NCI-H128 (cell line): ENCODE measurements around the gene SF1.
A peak's percentile ranks its signal among the peaks of the same experiment; 100 is the strongest.

Source experiments
- DNase-seq: peaks from one replicate; lab custom pipeline; 2025; ENCODE audit not compliant: unreplicated experiment; lab: John Stamatoyannopoulos, UW

SF1 gene

DNA sequence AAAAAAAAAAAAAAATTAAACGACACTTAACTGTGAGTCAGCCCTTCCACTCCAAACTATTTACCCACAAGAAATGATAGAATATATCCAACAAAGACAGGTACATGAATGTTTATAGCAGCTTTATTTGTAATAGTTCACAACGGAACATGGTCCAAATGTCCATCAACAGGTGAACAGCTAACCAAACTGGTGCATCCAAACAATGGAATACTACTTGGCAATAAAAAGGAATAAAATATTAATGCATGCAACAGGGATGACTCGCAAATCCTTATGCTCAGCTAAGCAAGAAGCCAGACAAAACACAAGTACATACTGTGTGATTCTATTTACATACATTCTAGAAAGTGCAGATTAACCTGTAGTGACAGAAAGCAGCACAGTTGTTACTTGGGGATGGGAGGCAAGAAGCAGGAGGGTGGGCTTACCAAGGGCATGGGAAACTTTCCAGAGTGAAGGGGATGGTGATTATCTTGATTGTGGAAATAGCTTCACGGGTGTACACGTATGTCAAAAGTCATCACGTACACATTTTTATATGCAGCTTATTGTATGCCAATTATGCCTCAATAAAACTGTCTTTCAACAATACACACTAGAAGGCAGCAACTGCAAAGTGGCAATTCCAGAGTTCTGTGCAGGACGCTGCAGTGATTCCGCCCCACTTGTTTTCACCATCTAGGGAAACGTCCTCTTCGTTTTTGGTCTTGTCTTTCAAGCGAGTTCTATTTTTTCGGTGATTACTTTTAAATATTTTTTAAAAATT lies 6.7 kb upstream of the SF1 start:
- no peak for DNase-seq

DNA sequence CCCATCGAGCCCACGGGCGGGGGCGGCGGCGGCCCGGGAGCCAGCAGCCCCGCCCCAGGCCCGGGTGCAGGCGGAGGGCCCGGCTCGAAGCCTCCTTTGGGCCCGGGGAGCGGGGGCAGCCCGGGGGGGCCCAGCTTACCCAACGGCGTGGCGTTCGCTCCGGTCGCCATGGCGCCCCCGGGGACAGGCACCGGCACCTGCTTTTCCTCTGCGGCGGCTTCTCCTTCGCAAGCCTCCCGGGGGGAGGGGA lies 194 bp downstream of the SF1 start:
- DNase-seq, result no peak

DNA sequence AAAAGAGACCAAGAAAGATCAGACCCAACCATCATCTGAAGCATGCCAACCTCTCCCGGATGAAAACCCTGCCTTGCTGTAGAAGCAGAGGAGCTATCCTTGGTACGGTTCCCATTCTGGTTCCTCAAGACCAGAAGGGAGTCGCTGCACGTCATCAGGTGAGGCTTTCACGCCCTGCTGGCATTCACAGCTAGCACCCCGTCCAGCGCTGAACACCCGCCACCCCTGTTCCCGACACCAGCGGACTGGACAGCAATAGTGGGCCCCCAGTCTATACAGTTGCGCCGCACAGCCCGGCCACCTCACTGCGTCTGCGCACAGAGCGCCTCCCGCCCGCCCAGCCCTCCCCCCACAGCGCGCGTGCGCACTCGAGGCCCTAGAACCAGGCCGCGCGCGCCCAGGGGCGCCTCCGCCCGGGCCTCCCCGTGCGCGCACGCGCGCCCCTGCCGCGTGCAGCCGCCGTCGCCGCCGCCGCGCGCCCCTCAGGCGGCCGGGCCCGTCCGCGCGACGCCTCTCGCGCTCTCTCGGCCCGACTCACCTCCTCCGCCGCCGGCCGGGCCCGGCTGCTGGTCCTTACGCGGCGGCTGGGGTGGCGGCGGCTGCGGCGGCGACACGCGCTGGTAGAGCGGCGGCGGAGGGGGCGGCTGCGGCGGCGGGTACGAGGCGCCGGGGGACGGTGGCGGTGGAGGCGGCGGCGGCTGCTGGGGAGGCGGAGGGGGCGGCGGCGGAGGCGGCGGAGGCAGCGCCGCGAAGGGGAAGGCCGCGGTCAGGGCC lies 706 bp downstream of the SF1 start:
- peak; percentile 60 for DNase-seq

DNA sequence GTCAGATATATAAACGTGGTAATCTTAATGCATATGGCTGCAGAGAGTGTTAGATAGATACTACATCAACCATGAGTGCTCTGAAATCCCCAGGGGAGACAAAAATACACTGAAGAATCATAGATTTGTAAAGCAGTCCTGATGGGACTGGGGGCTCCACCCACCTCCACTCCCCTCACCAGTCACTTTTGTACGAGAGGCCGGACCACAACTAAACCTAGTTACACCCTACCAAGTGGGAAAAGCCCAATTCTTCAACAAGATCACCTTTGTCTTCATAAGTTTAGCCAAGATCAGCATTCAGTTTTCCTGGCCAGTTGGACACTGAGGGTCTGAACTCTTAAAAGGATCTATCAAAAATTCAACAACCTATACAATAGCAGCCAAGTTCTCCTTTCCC lies 1.5 kb downstream of the SF1 start:
- no peak for DNase-seq

DNA sequence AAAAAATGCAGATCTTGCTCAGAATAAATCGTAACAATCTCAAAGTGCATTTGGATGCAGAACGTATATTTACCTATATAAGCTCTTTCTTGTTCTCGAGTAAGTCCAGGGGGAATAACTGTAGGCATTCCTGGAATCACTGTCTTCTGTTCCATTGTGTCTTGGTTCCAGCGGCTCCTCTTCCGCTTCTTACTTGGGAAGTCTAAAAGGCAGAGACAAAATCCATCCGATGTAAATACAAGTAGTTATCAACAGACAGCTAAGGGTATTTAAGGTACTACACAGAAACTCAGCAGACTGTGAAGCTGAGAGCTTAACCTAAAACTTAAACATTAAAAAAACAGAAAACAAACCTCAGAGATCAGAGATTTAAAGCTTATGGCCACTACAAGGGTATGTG lies 1.9 kb downstream of the SF1 start:
- DNase-seq, result no peak

DNA sequence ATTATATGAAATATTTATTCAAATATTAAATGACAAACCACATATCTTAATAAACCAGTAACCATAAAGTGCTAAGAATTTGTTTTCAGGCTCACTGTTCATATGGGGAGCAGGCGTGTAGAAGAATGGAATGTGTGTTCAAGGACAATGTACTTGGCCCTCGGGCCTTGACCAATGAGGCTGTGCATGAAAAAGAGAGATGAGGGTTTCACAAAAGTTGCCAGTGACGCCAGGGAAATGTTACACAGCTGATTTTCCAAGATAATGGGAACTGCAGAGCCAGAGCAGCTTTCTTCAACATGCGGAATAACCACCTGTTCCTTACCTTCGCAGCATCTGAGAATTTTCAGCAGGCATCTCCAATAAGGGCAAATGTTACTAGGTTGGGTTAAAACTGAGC lies 4.2 kb downstream of the SF1 start:
- no peak for DNase-seq

DNA sequence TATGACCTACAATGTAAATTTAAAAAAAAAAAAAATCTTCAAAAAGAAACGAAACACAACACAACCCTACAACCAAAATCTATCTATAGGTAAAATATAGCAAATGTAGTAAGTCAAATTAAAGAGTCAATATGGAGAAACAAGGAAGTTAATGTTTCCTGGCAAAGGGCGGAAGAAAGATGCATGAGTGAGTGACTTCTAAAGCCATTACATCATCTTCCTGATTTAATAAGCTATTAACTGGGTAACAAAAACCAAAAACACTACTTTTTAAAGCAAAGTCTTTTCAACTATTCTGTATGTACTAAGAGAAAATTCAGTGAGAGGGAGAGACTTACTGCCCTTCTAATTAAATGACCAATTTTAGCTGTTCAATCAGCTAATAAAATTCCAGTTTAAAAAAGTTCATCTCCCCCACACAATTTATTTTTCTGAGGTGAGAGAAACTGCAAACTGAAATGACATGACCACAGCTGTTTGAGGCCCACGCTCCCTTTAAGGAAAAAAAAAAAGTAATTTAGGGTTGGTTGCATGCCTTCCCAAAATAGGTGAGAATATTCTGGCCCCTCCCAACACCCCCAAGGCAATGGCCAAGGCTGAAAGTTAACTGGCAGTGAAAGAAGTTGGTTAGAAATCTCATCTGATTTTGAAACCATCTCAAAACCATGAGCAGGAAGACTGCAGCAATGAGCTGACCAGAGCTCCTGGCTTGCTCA lies 5.9 kb downstream of the SF1 start:
- DNase-seq, result no peak

DNA sequence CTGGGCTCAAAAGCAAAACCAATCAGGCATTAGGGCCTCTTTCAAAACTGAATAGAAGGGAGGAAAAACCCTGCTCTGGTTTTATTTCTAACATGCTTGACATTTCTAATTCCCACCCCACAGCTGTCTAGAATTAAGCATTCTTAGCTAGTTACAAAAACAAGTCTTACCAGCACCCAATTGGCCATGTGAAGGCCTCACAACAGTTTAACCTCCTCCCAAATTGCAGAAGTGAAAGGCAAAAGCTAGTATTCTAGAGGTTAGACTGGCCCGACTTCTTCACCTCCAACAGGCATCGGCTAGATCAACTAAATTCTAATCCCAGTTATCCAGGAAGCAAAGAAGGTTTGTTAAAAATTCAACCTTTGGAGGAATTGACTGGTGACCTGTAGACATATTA lies 6.5 kb downstream of the SF1 start:
- no peak for DNase-seq

DNA sequence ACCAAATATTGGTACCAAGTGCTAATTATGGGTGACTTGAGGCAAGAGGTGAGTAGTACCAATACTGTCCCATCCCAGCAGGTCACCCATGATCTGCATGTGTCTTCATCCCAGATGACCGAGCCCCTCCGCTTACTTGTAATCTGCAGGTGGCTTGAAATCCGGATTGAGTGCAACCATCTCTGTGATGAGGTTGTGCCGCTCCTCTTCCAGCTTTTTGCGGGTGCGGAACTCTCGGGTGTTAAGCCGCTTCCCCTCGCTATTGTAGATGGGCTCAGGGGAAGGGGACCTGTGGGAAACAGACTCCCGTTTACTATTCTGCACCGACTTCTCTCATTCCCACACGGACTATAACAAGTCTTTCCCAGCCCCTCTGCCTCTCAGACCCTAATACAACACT lies 8.2 kb downstream of the SF1 start:
- DNase-seq, result no peak

DNA sequence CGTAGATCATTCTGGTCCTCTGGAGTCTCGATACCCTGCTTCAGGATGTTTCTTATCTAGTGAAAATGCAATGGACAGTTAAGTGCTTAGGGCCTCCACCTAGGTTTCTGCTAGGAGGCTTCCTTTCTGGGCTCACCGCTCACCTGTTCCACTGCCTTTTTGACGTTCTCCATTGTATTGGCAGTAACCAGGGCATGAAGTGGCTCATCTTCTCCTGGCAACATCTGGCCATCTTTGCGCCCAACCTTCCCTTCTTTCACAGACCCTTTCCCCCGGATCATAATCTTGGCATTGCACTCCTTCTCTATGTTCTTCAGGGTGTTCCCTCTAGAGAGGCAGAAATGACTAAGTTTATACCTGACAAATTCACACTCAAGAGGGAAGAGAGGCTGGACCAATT lies 9.1 kb downstream of the SF1 start:
- no peak for DNase-seq

DNA sequence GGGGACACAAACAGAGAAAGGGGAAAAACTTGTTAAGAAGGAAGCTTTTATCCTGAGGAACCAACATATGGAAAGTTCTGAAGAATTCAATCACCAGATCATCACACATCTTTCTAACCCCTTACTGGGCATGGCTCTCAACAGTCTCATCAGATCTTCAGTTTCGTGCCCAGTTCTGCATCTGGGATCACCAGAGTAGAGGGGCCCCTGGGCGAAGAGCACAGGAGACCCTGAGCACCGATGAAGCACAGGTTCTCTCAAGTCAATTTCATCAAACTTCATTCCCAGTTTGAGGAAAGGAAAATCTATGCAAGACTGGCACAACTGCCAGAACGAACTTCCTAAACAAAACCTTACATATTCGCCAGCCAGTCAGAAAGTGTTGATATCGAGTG lies 10.0 kb downstream of the SF1 start:
- no peak for DNase-seq

DNA sequence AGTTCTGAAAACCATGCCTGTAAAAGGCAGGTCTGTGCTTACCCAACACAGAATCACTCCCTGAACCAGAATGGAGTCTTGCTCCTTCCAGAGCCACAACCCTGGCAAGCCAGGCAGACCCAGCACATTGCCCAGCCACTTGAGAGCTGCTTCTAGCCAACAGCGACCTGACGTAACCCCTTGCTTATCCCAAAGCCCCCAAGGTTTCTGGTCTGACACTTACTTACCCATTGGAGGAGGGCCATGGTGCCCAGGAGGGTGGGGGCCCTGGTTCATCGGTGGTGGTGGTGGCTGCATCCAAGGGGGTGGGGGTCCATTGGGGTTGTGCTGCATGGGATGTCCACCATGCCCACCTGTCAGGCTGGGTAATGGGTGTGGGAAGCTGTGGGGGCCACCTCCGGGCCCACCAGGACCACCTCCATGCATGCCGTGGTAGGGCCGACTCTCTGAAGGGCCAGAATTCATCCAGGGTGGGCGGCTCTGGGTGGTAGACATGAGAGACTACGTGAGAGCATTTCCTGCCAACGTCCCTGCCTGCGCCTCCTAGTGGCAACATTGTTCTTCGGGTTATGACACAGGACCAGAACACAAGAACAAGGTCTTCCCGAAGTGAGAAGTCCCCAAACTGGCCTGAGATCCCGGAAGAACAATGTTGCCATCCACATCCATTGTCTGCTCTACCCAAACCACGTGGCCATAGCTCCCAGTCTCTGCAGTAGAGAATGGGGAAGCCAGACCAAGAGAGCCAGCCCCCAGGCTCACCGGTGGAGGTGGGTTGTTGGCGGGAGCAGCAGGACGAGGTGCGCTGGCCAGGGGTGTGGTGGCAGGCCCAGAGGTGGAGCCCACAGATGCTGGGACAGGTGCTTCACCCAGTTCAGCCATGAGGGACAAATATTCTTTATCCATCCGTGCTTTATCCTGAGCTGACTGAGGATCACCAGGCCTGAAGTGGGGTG lies 10.7 kb downstream of the SF1 start:
- no peak for DNase-seq

DNA sequence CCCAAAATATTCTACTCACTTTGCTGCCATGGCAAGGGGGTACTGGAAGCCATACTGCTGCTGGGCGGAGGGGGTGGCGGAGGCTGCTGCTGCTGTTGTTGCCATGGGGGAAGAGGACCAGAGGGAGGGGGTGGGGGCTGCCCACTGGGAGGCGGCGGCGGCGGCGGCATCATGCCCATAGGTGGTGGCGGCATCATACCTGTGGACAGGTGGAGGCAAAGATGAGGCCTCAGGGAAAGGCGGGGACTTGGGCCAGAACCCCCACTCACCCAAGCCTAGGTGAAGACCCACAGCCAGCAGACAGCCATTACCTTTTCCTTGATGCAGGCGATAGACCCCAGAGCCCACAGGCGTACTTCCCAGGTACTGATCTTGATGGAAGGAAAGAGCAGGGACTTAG lies 11.5 kb downstream of the SF1 start:
- DNase-seq, result no peak

DNA sequence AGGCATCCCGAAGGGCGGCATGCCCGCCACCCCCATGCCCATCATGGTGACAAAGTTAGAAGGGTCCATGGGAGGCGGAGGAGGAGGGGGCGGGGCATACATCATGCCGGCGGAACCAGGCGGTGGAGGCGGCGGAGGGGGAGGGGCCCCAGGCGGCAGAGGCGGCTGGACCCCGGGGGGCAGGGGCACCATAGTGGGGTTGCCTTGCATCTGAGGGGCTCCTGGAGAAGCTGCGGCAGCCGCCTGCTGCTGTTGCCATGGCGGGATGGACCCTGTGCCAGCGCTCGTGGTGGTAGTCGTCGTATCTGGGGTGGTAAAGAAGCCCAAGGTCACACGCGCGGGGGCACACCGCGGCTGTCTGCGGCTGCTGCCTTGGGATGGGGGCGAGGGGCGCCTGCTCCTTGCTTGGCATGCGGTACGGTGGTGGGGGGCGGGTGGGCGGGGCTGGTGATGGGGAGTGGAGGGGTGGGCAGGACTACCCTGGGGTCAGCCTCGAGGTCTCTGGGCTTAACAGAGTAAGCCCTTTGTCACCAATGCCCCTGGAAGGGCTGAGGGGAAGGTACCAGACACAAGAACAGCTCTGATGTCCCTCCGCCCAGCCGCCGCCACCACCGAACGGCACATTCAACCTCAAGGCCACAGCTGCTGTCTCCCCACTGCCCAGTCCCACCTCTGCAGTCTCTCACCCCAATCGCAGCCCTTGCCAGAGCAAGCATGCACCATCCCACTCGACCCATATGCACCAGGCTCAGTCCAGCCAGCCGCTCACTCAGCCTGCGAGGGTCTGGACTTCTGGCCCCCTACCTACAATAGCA lies 12.3 kb downstream of the SF1 start:
- DNase-seq, result no peak

DNA sequence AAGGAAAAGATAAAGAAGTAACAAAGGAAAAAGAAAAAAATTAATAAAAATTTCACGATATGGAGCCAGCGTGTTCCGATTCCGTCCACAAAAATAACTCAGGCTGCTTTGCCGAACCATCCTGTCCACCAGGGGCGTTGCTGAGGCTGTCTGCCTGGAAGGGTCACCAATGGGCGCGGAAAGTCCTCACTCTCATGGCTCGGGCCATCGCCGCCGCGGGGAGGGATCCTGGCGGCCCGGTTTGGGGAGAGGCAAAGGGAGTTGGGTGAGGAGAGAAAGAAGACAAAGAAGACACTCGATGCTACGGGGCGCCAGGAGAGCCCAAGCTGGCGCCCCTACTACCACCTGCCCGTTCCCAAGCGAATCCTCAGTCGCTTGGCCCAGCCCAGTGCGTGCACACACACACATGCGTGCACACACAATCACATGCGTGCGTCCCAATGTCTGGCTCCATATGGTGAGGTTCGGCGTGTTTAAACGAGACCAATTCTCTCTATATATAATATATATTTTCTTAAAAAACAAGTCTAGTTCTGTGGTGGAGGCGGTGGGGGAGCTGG lies 13.0 kb downstream of the SF1 start:
- DNase-seq, result no peak

DNA sequence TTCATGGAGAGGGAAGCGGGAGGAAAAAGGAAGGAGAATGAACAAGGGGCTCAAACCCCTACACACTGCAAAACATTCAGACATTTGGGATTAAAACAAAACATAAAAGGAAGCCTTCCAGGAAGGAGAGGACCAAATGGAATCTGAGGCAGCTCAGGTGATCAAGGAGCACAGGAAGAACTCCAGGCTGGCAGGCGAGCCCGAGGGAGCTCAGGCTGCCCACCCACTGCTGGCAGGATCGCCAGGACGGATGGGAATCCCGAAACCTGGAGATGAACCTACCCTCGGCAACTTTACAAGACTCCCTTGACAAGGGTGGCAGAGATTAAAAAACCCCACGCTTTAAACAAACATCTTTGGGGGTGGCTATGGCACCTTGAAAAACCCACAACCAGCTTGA lies 13.6 kb downstream of the SF1 start:
- DNase-seq, result no peak

DNA sequence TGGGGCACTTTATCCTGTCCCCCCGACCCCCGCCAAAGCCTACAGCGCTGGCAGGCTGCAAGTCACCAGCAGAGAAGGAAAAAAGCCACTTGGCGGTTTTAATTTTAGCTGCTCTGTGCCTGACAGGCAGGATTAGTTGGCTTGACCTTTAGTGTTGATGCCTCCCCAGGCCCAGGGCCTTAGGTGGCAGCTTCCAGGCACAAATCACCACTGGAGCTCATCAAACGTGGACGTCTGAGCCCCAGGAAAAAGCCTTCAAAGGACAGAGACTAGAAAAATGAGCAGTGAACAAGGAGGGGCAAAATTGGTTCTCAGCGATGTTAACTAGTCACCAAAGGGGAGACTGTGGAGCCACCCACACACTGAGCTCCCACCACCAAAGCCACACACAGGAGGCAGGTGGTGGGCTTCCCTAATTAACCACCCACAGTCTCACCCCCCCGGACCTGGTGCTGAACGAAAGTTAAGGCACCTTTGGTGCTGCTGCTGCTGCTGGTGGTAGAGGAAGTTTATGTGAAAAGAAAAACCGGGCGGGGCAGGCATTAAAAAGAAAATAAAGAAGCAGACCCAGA lies 14.2 kb downstream of the SF1 start:
- DNase-seq, result no peak

DNA sequence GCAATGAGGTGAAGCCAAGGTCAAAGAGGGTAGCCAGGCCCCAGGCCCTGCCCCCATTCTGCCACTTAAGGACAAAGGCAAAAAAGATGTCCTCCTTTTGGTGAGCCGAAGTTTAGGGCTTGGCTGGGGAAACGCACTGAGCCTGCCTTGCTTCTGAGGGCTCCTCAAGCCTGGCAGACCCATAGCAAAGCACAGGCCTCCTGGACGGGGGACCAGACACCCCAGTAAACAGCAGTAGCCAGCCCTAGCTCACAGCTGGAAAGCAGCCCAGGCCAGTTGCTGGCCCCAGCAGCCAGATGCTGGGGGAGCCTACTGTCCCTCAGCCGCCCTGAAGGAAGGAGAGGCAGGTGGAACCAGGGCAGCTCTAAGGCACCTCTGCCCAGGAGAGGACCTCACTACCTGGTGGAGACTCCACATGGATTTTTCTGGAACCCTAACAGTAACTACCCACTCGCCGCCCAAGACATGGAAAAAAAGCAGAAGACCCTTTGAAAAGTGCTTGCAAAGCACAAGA lies 14.8 kb downstream of the SF1 start:
- DNase-seq, result no peak

DNA sequence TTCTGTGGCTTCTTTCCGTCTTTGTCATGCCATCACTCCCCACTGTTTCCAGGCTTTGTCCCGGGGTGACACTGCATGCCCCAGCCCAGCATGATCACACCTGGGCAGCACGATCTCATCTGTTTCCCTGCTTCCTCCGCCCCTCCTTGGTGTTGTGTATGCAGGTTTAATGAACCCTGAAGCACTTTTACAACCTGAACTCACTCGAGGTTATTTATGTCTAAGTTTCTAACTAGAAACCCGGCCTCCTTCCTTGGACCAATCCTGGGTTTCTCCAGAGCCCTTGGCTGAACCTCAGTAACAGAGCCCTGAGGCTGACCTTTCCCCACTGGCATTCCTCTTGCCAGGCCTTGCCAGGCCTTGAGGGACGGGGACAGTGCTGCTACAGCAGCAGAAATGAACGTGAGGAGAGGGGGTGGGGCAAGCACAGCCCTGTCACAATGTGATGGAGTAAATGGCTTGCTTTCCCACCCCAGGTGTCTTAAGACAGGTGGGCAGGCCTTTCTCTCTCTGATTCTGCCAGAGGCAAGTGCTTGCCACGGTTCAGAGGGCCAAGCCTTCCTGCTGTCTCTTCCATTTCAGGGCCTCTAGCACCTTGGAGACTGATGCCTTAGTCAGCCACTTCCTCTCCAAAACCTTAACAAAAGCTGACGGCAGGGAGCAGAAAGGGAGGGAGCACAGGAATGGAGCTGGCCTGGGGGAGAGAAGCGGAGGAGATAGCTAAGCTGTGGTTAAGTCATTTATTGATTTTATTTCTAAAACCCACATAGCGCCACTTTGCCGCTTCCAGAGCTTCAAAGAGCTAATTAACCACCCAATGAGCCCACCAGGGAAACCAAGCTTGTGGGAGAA lies 15.4 kb downstream of the SF1 start:
- no peak for DNase-seq
